ENCODE results near the gene SIGLEC9.
A peak's percentile ranks its signal among the peaks of the same experiment; 100 is the strongest.

Gene SIGLEC9

GRCh38 chr19:51124729-51125128, at the start of gene SIGLEC9:
Gene SIGLEC9, plus strand, starts transcription at chr19:51124906. Its CDS starts 69 bp downstream, at chr19:51124975.
- no peak for DNase-seq

- DNase-seq = no peak
Measured at GRCh38 chr19:51075998-51076397, 48.7 kb upstream of the SIGLEC9 start.

GRCh38 chr19:51076631-51077213, 48.0 kb upstream of the SIGLEC9 start:
- DNase-seq = no peak

- no peak for DNase-seq
Measured at GRCh38 chr19:51078104-51078503, 46.6 kb upstream of the SIGLEC9 start.

GRCh38 chr19:51078731-51079130, 46.0 kb upstream of the SIGLEC9 start:
- DNase-seq = no peak

- no peak for DNase-seq
Measured at GRCh38 chr19:51079481-51080110, 45.1 kb upstream of the SIGLEC9 start.

GRCh38 chr19:51081476-51081875, 43.2 kb upstream of the SIGLEC9 start:
- DNase-seq = no peak

- DNase-seq = no peak
Measured at GRCh38 chr19:51082611-51083010, 42.1 kb upstream of the SIGLEC9 start, which contains the start of gene KLK14. Gene KLK14, minus strand, starts transcription at chr19:51082887. Its CDS starts 273 bp downstream, at chr19:51082614.

- no peak for DNase-seq
Measured at GRCh38 chr19:51083181-51083580, 41.5 kb upstream of the SIGLEC9 start.

- DNase-seq = no peak
Measured at GRCh38 chr19:51083783-51084182, 40.9 kb upstream of the SIGLEC9 start.

- no peak for DNase-seq
Measured at GRCh38 chr19:51084505-51084904, 40.2 kb upstream of the SIGLEC9 start.

GRCh38 chr19:51086153-51086850, 38.4 kb upstream of the SIGLEC9 start:
- no peak for DNase-seq

GRCh38 chr19:51089786-51090185, 34.9 kb upstream of the SIGLEC9 start:
- no peak for DNase-seq

- DNase-seq = no peak
Measured at GRCh38 chr19:51090471-51090870, 34.2 kb upstream of the SIGLEC9 start.

- no peak for DNase-seq
Measured at GRCh38 chr19:51091126-51091525, 33.6 kb upstream of the SIGLEC9 start.

GRCh38 chr19:51091895-51092873, 32.5 kb upstream of the SIGLEC9 start:
- DNase-seq = no peak

GRCh38 chr19:51093101-51093500, 31.6 kb upstream of the SIGLEC9 start:
- no peak for DNase-seq

GRCh38 chr19:51093510-51094345, 31.0 kb upstream of the SIGLEC9 start:
- DNase-seq = no peak

- peak; percentile 84 for DNase-seq
Measured at GRCh38 chr19:51094696-51095279, 29.9 kb upstream of the SIGLEC9 start.

GRCh38 chr19:51096473-51097165, 28.1 kb upstream of the SIGLEC9 start:
- DNase-seq = no peak

GRCh38 chr19:51097166-51097738, 27.5 kb upstream of the SIGLEC9 start:
- peak; percentile 92 for DNase-seq

Data from activated CD8-positive, alpha-beta memory T cell treated with anti-CD3 and anti-CD28 coated beads, Interleukin-2, amount 50 U/mL, for 48 hours (primary cell).